Ammon's horn (tissue), 1 donor: ENCODE results near the gene HES4.
"Not testable (repeated sequence)": the region's sequence is repeated elsewhere in the genome, so short reads cannot be mapped to it uniquely, and the experiment has no call there.

Source experiments
- DNase-seq: peaks from one replicate; pipeline ENCODE4 v3.0.0-alpha.2; 2016; ENCODE audit warnings: low spot score

Gene HES4

GRCh38 chr1:997993-998744 lies 1.7 kb downstream of the HES4 start:
- DNase-seq, result no peak

- DNase-seq, result no peak
Observed at GRCh38 chr1:997713-997992, 2.2 kb downstream of the HES4 start.

DNA sequence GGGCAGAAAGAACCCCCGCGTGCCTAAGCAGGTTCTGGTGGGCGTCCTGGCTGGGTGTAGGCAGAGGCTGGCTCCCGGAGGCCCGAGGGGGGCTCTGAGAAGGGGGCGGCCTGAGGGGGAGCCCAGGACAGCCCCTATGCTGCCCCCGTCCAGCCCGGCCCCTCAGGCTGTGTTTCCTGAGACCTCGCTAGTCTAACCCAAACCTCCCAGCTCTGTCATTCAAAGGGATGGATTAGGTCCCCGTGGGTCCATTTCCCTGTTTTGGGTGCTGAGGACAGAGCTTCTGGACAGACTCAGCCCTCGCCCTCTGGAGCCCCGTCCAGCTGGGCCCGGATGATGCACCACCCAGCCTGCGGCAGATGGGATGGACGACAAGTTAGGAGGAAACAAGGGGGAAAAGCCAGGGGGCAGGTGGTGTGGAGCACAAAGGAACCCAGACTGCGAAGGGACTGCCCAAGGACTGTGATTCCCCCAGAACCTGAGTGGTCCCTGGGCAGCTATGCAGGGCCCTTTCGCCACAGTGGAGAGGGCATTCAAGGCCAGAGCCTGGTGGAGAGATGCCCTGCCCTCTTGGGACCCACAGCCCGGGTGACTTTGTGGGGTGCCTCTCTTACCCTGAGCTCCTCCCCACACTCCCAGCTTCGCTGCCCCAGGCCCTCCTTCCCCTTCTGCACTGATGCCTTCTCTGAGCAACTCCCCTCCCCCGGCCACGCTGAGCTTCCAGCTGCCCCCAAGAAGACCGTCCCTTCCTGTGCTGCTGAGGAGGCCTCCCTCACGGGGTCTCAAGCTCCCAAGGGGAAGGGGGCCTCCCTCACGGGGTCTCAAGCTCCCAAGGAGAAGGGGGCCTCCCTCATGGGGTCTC lies 2.8 kb downstream of the HES4 start:
- no peak for DNase-seq

GRCh38 chr1:995665-996633 lies 3.9 kb downstream of the HES4 start:
- no peak for DNase-seq

DNA sequence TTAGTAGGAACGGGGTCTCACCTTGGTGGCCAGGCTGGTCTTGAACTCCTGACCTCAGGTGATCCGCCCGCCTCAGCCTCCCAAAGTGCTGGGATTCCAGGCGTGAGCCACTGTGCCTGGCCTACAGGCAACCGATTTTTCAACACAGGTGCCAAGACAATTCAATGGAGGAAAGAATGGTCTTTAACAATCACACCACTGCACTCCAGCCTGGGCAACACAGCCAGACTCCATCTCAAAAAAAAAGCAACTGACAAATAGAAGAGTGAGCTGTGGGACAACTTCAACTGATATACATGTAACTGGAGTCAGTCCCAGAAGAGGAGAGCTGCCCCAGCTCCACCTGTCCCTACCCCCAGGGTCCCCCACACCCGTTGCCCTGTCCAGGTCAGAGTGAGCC lies 5.4 kb downstream of the HES4 start:
- not testable (repeated sequence) for DNase-seq

GRCh38 chr1:993379-993995 lies 6.4 kb downstream of the HES4 start:
- no peak for DNase-seq

DNA sequence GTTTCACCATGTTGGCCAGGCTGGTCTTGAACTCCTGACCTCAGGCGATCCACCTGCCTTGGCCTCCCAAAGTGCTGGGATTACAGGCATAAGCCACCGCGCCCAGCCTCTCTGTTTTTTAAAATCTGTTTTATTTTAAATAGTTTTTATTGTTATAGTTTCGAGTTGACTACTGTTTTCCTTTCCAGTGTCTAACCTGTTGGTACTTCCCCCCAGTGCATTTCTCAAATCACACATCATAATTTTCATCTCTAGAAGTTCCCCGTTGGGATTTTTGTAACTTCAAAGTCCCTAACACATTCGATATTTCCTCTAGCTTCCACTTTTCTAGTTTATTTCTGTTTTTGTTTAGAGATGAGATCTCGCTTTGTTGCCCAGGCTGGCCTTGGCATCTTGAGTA lies 7.5 kb downstream of the HES4 start:
- DNase-seq, result no peak

DNA sequence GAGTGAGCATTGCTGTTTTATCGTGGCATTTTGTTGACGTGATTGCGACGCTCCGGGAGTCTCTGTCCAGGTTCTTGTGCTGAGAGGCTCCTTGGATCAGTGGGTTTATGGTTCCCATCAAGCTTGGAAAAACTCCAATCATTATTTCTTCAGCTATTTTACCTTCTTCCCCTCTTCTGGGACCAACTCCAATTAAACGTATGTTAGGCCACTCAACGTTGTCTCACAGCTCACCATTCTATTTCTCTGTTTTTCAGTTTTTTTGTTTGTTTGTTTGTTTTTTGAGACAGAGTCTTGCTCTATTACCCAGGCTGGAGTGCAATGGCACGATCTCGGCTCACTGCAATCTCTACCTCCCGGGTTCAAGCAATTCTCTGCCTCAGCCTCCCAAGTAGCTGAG lies 8.0 kb downstream of the HES4 start:
- DNase-seq, result no peak

- not testable (repeated sequence) for DNase-seq
Observed at GRCh38 chr1:991275-991674, 8.6 kb downstream of the HES4 start.

DNA sequence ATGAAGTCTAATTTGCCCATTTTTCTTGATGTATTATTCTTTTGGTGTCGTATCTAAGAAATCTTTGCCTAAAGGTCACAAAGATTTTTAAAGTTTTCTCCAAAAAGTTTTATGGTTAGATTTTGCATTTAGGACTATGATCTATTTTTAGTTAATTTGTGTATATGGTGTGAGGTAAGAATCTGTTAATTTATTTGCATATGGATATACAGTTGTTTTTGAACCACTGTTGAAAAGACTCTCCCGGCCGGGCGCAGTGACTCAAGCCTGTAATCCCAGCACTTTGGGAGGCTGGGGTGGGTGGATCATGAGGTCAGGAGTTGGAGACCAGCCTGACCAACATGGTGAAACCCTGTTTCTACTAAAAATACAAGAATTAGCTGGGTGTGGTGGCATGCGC lies 11.8 kb downstream of the HES4 start:
- not testable (repeated sequence) for DNase-seq

DNA sequence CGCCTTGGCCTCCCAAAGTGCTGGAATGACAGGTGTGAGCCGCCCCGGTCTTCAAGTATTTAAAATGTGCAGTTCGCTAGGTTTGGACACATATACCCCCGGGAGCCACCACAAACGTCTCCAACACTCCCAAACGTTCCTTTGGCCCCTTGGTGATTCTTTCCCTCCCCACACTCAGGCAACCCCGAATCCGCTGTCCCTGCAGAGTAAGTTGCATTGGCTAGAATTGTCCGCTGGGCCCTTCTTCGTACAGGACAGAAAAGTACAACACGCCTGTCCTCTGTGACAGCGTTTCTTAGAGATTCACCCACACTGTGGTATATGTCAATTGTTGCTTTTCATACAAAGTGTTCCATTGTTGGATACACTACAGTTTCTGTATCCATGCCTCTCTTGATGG lies 14.8 kb downstream of the HES4 start:
- no peak for DNase-seq

DNA sequence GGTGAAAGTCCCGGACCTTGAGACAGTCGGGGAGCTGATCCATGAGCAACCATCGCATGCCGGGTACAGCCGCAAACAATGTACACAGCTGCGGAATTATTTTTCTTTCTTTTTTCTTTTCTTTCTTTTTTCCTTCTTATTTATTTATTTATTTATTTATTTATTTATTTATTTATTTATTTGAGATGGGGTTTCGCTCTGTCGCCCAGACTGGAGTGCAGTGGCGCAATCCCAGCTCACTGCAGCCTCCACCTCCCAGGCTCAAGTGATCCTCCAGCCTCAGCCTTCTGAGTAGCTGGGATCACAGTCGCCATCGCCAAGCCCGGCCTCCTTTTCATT lies 15.5 kb downstream of the HES4 start:
- DNase-seq, result no peak

- no peak for DNase-seq
Observed at GRCh38 chr1:983798-984475, 16.0 kb downstream of the HES4 start.

GRCh38 chr1:982765-983436 lies 17.0 kb downstream of the HES4 start:
- no peak for DNase-seq

- DNase-seq, result no peak
Observed at GRCh38 chr1:981955-982558, 17.8 kb downstream of the HES4 start, which contains the start of gene PERM1. Gene PERM1, minus strand, starts transcription at chr1:982093. Its CDS starts 1,064 bp downstream, at chr1:981029.

DNA sequence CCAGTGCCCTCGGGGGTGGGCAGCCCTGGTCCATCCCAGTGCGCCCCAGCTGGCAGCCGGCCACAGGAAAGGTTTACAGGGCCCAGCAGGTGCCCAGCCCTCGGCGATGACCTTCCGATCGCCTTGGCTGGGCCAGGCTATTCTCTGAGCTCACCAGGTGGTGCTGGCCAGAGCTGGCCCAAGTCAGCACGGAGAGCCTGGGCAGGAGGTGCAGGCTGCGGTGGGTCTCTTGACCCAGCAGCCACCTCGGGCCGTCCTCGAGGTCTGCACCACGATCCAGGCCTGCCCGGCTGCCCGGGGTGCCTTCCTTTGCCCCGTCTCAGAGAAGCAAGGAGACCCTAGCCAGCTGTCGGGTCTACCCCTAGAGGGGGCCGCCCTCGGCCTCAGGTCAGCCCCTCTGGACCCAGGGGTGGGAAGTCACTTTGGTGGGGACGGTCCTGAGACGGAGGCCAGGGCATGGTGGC lies 18.4 kb downstream of the HES4 start:
- DNase-seq, result no peak

DNA sequence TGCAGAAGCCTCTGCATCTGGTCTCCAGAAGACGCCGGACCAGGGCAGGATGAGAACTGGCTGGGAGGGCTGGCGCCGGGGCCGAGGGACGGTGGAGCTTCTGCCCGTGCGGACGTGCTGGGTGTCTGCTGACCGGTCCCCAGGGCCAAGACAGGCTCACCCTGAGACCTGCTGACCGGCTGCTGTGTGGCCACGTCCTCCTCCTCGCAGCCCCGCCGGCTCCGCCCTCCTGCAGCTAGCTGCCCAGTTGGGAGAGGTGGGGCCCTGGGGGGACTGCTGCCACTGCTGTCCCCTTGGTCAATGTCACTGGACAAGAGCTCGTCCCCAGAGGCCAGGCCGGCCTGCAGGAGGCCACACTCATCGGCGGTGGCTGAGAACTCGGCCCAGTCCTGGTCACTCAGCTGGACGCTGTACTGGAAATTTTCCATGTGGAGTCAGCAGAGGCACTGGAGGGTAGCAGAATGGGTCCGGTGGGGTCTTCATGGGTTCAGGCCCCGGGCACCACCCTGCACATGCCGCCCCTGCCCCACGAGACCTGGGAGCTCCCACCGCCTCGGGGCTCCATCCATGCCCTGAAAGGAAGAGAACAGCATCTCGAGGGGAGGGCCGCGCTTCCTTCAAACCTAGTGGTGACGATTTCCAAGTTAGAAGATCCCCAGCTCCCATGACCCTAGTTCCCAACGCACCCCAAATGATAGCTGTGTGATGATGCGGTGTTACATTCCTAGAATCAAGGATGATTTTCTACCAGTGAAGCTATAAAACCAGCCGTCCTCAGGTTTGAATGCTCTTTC lies 19.1 kb downstream of the HES4 start:
- DNase-seq, result no peak

- DNase-seq, result no peak
Observed at GRCh38 chr1:980137-980571, 19.7 kb downstream of the HES4 start.

GRCh38 chr1:979744-980072 lies 20.2 kb downstream of the HES4 start:
- no peak for DNase-seq
